Thymus (tissue), 11 donors: ENCODE results near the gene CAPN10. TPM values are rescaled to one million over a fixed set of nuclear protein-coding genes. Genes with fewer than 3 reads are reported as not detected.

Experiments used
- DNase-seq, 9 donors: peaks; one replicate each; pipeline ENCODE4 v3.0.0-alpha.2; 2013; ENCODE audit warnings: low spot score in 9 of 9, low read depth in 6 of 9, missing footprints in 1 of 9
- H3K27ac ChIP-seq, 2 donors: one replicate each; pipeline ENCODE4 v1.5.1; 2013; ENCODE audit warnings: control low read depth in 1 of 2, low read depth in 1 of 2, low read length in 1 of 2, mild to moderate bottlenecking in 1 of 2, moderate library complexity in 1 of 2
- H3K27me3 ChIP-seq, 2 donors: one replicate each; pipeline ENCODE4 v1.5.1; 2013; ENCODE audit warnings: low read length in 1 of 2; ENCODE audit not compliant: control insufficient read depth in 2 of 2, insufficient read depth in 1 of 2
- H3K36me3 ChIP-seq, 2 donors: one replicate each; pipeline ENCODE4 v1.5.1; 2013; ENCODE audit warnings: low read length in 1 of 2, mild to moderate bottlenecking in 1 of 2, moderate library complexity in 1 of 2; ENCODE audit not compliant: control insufficient read depth in 2 of 2, insufficient read depth in 2 of 2
- H3K4me1 ChIP-seq, 2 donors: one replicate each; pipeline ENCODE4 v1.5.1; 2013; ENCODE audit warnings: low read length in 2 of 2; ENCODE audit not compliant: control insufficient read depth in 2 of 2, insufficient read depth in 2 of 2
- H3K4me3 ChIP-seq, 2 donors: one replicate each; pipeline ENCODE4 v1.5.1; 2013; ENCODE audit warnings: low read length in 2 of 2, control low read depth in 1 of 2, mild to moderate bottlenecking in 1 of 2
- H3K9me3 ChIP-seq, 2 donors: one replicate each; pipeline ENCODE4 v1.5.1; 2013; ENCODE audit warnings: low read length in 1 of 2, mild to moderate bottlenecking in 1 of 2; ENCODE audit not compliant: control insufficient read depth in 2 of 2, insufficient read depth in 1 of 2
- WGBS: extraction: QIAGEN DNeasy Blood & Tissue Kit; methylation state at CpG from one replicate; pipeline ENCODE4 v1.1.7; 2013; 5-methylcytosine and 5-hydroxymethylcytosine counted together
- polyA plus RNA-seq: library from polyadenylated mRNA; stranded (reverse); fragments of 200-250 nt; gene quantifications from one replicate; pipeline ENCODE4 v1.2.3, GENCODE V29; 2013
- total RNA-seq: library from RNA; stranded (reverse); fragments of 120-200 nt; gene quantifications from one replicate; pipeline ENCODE4 v1.2.4, GENCODE V29; 2013
- donor health status: healthy.

Gene CAPN10
- total and polyA plus RNA-seq, 2 donors = 34.1 to 67.0 TPM

DNA sequence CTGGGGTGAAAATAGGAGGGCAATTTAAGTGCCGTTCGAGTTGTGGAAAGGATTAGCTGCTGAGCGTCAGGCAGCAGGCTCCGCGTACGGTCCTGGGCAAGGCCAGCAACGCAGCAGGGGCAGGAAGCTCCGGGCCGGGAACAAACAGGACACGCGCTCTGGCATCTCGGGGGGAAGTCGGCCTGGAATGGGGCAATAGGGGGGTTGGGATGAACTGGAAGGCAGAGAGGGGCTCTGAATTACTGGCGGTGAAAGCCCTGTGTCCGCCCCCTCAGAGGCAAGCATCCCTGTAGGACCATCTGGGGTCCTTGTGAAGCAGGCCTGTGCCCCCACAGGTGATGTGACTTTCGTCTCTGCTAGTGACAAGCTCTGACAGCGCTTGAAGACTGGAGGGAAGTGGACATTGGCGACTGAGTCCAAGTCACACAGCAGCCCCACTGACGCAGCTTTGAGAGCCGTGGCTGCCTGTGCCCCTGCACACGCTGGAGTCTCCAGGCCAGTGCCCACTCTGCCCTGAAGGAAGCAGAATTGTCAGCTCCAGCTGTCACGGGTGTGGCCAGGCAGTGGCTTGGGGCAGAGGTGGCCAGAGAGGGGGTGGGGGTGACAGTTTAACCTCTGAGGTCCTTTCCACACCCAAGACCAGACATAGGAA is 61.1 kb downstream of the CAPN10 start:
- Histone ChIP-seq H3K27me3 (peaks cover 0 to 38% of the 10 kb centered on the region in 2 donors), H3K36me3 (no peaks in the 10 kb centered on the region), H3K27ac (no peak overlapping the region), H3K4me3 (no peak overlapping the region), H3K4me1 (peaks cover 0 to 2% of the 10 kb centered on the region in 2 donors), H3K9me3 (peaks cover 2 to 9% of the 10 kb centered on the region in 2 donors)
- WGBS = 84% methylated on average over 22 of the region's 22 CpGs
- DNase-seq = no peak

DNA sequence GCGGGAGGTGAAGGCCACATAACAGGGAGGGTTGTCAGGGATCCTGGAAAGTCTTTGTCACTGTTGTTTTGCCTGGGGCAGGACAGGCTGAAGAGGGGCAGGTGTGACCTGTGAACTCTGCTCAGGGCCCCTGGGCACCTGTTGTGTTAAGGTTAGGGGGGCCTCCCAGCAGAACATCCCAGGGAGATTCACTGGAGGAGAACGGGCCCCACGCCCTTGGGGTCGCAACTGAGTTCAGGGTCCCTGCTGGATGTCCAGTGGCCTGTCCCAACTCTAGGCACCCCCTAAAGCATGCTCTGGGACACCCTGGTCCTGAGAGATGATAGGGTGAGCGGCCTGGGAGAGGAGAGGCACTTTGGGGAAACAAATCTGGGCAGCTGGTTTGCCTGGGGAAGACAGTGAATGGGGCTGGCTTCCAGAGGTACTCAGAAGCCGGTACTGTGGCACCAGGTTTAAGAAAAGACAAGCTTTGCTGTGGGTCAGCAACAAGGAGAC is 61.7 kb downstream of the CAPN10 start:
- no peak overlapping the region for H3K4me3 ChIP-seq
- WGBS = 88% methylated on average over 6 of the region's 6 CpGs
- DNase-seq = no peak
- no peak overlapping the region for H3K27ac ChIP-seq
- no peaks in the 10 kb centered on the region for H3K36me3 ChIP-seq
- peaks cover 0 to 2% of the 10 kb centered on the region in 2 donors for H3K4me1 ChIP-seq
- H3K9me3 ChIP-seq = peaks cover 2 to 4% of the 10 kb centered on the region in 2 donors
- H3K27me3 ChIP-seq = peaks cover 0 to 38% of the 10 kb centered on the region in 2 donors

Other genes with a start within 250 kb of the CAPN10 start
- 4.4 TPM for gene GPC1, start 151.1 kb upstream of the CAPN10 start, total RNA-seq
- 46.6 TPM for gene GPC1, start 151.1 kb upstream of the CAPN10 start, polyA plus RNA-seq
- gene ANKMY1, start 28.7 kb upstream of the CAPN10 start, total RNA-seq = 6.6 TPM
- 10.3 TPM for gene ANKMY1, start 28.7 kb upstream of the CAPN10 start, polyA plus RNA-seq
- gene DUSP28, start 26.4 kb upstream of the CAPN10 start, total RNA-seq = 7.2 TPM
- gene DUSP28, start 26.4 kb upstream of the CAPN10 start, polyA plus RNA-seq = 9.0 TPM
- gene RNPEPL1, start 18.2 kb upstream of the CAPN10 start, total RNA-seq = 14.3 TPM
- 109 TPM for gene RNPEPL1, start 18.2 kb upstream of the CAPN10 start, polyA plus RNA-seq
- gene GPR35, start 38.7 kb downstream of the CAPN10 start, total RNA-seq = 5.9 TPM
- gene GPR35, start 38.7 kb downstream of the CAPN10 start, polyA plus RNA-seq = 21.8 TPM
- under 0.01 TPM for gene AQP12B, start 96.2 kb downstream of the CAPN10 start, total RNA-seq
- 0.11 TPM for gene AQP12B, start 96.2 kb downstream of the CAPN10 start, polyA plus RNA-seq
- gene AQP12A, start 105.1 kb downstream of the CAPN10 start, total RNA-seq = not detected
- gene AQP12A, start 105.1 kb downstream of the CAPN10 start, polyA plus RNA-seq = 0.34 TPM
- gene KIF1A, start 233.5 kb downstream of the CAPN10 start, total RNA-seq = 0.42 TPM
- gene KIF1A, start 233.5 kb downstream of the CAPN10 start, polyA plus RNA-seq = 0.78 TPM